NB4 (cell line): ENCODE measurements around the gene SHROOM2.

Experiments used
- DNase-seq: peaks from one replicate; pipeline ENCODE4 v3.0.0; 2010; ENCODE audit warnings: low read depth
- H3K4me3 ChIP-seq: one replicate; pipeline ENCODE4 v1.5.1; 2011; ENCODE audit warnings: mild to moderate bottlenecking, low read depth, low read length, moderate library complexity
- CTCF ChIP-seq: IDR thresholded peaks from one replicate; pipeline ENCODE4 v1.5.1; 2012; ENCODE audit warnings: low read depth, low read length
- MAX ChIP-seq: IDR thresholded peaks from 2 replicates; pipeline ENCODE4 v1.6.1; 2011; ENCODE audit warnings: low read depth, low read length
- MYC ChIP-seq: IDR thresholded peaks from 2 replicates; pipeline ENCODE4 v1.6.1; 2011; ENCODE audit warnings: low read depth, low read length
- POLR2A ChIP-seq: IDR thresholded peaks from 2 replicates; pipeline ENCODE4 v1.6.1; 2011; ENCODE audit warnings: mild to moderate bottlenecking; ENCODE audit not compliant: insufficient read length; ENCODE audit errors: extremely low read depth

SHROOM2 gene

GRCh38 chrX:9867226-9867625 lies 81.0 kb downstream of the SHROOM2 start:
- DNase-seq: no peak
- no peak for TF ChIP-seq CTCF
- no peak for TF ChIP-seq MAX
- TF ChIP-seq POLR2A: no peak

GRCh38 chrX:9867753-9868152 lies 81.5 kb downstream of the SHROOM2 start:
- H3K4me3 ChIP-seq: no peak overlapping the region
- TF ChIP-seq MYC (no peak), CTCF (no peak), MAX (no peak), POLR2A (no peak)
- DNase-seq: no peak

More at GRCh38 chrX:9867226-9867625, 81.0 kb downstream of the SHROOM2 start:
- H3K4me3 ChIP-seq: no peak overlapping the region

- DNase-seq: no peak
- TF ChIP-seq POLR2A (no peak), MAX (no peak)
- H3K4me3 ChIP-seq: no peak overlapping the region
These were observed 85.6 kb downstream of the SHROOM2 start for GRCh38 chrX:9871701-9872268.

- no peak overlapping the region for H3K4me3 ChIP-seq
- TF ChIP-seq CTCF (no peak), MYC (no peak), POLR2A (no peak), MAX (no peak)
- DNase-seq: no peak
These were observed 87.1 kb downstream of the SHROOM2 start for GRCh38 chrX:9873360-9873759.

- no peak overlapping the region for H3K4me3 ChIP-seq
- DNase-seq: peak; percentile 59
- TF ChIP-seq MYC (no peak), CTCF (peak; percentile 61)
These were observed 87.7 kb downstream of the SHROOM2 start for GRCh38 chrX:9873952-9874351.

- no peak overlapping the region for H3K4me3 ChIP-seq
- TF ChIP-seq POLR2A: no peak
- TF ChIP-seq CTCF: no peak
- no peak for TF ChIP-seq MAX
- TF ChIP-seq MYC: no peak
- no peak for DNase-seq
These were observed 88.3 kb downstream of the SHROOM2 start for GRCh38 chrX:9874483-9874882.
